GM19397 (cell line): ENCODE measurements around the gene NOL3.

Experiments used
- ATAC-seq: cut with Tn5 transposase; IDR thresholded peaks from one replicate; pipeline ENCODE4 v1.9.1; 2021; ENCODE audit warnings: mild to moderate bottlenecking, moderate library complexity; ENCODE audit not compliant: unreplicated experiment

Gene NOL3

DNA sequence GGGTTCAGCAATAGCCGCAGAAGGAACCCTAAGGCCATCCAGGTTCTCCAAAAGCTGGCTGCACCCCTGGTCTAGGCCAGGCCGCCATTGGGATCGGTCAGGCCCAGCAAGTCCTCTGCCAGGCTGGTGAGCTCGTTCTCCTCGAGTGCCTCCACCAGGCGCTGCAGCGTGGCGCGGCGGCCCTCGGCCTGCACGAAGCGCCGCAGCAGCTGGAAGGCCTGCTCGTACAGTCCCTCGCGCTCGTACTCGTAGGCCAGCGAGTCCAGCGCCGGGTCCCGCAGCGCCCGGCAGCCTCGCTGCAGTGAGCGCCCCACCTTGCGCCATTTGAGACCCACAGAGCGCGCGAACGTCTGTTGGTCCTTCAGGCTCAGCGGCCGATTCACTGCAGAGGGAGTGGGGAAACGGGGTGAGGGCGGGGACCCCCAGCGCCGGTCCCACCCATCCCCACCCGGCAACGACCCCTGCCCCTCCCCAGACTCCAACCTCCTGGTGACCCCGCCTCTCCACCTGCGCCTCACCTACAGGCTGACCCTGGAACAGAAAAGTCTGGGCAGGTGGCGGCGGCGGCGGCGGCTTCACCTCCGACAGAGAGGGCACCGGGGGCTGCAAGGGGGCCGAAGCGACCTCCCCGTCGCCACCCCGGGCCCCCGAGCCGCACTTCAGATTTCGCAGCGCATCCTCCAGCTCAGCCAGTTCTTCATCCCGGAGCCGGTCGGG lies 15.6 kb upstream of the NOL3 start:
- no peak for ATAC-seq

DNA sequence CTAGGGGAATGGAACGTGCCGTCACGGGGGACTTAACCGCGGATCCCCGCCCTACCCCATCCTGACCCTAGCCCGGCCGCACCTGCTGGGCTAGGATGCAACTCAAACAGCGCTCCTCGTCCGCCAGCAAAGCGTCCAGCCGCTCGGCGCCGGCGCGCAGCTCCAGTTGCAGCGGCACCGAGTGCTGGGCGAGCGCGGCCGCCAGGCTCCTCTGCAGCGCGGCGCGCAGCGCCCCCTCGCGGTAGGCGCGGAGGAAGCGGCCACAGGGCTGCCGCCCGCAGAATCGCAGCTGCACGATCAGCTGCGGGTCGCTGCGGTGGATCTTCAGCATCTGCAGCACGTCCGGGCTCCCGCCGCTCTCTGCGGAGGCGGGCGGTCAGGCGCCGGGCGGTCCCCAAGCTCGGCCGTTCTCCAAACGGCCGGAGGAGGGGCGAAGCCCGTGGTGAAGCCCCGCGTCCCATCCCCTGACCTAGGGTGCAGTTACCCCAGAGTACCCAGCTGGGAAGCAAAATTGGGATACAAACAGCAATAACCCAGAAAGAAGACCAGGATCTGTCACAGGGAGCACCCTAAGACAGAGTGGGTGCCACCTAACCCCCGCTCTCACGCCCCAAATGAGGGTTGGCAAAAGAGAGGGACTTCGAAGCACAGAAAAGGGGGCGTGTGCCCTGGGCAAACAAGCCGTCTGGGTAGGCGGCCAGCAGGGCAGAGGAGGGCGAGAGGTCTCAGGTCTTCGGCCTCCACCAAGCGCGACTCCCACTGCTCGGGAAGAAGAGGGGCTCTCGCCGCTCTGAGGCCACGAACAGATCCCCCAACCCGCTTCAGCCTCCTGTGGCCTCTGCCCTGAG lies 14.8 kb upstream of the NOL3 start:
- peak; percentile 30 for ATAC-seq

DNA sequence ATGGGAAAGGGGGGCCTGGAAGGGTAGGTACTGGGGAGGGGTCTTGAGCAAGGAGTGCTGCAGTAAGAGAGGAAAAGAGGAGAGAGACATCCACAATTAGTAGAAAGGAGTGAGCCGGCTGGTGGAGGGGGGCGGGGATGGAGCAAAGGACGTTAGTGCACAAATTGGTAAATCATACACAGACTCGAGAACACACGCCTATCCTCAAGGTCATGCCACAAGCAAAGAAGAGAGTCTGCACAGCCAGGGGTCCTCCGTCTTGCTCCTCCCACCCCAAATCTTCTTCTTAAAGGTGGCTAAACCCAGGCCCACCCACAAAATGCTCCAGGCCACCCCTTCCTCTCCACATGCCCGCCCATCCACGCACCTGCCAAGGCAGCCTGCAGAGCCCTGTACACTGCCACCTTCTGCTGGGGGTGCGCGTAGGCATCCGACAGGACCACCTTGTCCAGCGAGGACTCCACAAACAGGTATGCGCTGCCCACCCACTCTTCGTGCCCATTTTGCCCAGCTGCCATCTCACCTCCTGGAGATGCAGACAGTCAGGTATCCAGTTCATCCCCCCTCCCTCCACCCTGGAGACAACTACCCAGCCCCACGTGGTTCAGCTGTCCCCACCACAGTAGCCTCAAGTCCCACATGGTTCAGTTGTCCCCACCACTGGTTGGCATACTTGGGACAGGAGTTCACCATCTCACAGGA lies 14.0 kb upstream of the NOL3 start:
- no peak for ATAC-seq

DNA sequence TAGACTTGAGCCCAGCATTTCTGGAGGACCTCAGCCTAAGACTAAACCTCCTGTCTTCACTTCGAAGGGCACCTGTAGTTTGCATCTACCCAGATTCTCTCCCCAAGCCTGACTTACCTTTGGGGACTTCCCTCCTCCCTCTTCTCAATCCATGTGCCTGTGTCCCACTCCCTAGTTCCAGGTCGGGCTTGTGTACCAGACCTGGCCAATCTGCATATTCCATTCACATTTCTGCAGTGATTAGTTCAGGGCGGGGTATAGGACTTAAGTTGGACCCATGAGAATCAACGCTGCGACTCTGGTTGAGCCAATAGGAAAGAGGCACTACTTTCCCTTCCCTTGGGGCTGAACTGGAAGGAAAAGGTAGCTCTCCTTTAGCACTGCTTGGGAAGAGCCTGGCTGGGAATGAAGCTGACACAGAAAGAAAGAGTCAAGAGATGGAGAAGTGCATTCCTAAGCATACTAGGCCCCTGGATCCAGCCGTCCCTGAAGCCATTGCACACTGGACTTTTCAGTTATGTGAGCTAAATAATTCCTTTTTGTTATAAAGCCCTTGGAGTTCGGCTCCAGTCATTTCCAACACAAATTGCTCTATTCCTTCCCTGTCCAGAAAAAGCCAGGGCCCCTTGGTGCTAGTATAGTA lies 13.1 kb upstream of the NOL3 start:
- ATAC-seq, result no peak

DNA sequence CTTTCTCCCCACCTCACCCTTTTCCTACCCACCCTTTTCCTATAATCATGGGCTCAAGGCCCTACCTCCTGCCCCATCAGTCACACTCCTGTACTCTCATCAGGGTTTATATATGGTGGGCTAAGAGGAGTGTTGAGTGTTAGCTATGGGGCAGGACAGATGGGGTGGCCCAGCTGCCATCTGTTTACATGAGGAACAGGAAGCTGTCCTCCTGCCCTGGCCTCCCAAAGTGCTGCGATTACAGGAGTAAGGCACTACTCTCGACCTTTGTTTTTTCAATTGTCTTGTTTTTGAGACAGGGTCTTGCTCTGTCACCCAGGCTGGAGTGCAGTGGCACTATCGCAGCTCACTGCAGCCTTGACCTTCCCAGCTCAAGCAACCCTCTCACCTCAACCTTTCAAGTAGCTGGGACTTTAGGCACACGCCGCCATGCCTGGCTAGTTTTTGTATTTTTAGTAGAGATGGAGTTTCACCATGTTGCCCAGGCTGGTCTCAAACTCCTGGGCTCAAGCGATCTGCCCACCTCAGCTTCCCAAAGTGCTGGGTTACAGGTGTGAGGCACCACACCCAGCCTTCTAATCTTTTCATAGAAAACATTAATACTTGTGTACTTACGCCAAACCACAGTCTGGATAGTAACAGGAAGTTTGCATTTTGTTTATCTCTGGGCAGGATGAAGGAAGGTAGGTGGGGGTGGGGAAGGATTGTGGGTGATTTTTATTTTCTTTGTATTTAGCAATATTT lies 12.3 kb upstream of the NOL3 start:
- no peak for ATAC-seq

DNA sequence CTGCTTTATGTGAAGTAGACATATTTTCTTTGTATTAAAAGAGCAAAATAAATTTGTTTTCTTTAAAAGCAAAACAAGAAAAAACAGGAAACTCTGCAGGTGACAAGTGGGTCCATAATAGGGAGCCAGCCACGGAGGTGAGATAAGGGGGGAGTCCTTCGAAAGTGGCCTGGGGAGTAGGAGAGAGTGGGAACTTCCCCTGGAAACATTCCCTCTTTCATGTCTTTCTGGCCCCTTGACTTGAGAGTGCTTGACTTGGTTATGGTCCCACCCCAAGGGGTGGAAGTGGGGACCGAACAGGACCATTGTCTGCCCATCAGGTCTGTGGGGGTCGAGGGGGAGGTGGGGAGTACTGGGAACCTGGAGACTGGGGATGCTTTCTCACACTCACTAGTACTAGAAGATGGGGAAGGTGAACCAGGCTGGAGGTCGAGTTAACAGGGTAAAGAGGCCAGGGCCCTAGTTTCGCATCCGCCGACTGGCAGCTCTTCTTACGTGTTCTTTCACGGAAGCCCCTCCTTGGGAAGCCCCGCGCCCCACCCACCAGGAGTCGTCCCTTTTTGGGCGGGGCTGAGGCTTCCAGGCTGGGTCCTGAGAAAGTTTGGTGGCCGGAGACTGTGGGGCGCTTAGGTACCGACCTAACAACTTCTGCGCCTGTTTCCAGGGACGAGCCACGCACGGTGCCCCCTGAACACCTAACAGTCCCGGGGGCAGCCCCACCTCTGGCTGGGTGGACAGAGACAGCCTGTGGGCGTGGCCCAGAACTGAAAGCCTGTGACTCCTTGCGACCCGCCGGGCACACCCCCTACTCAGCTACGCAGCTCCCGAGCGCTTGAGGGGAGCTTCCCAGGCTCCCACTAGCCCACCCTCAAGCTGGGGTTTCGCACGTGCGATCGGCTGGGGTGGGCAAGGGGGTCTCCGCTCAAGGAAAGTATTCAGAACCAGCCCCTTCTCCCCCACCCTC lies 11.4 kb upstream of the NOL3 start:
- peak; percentile 33 for ATAC-seq

DNA sequence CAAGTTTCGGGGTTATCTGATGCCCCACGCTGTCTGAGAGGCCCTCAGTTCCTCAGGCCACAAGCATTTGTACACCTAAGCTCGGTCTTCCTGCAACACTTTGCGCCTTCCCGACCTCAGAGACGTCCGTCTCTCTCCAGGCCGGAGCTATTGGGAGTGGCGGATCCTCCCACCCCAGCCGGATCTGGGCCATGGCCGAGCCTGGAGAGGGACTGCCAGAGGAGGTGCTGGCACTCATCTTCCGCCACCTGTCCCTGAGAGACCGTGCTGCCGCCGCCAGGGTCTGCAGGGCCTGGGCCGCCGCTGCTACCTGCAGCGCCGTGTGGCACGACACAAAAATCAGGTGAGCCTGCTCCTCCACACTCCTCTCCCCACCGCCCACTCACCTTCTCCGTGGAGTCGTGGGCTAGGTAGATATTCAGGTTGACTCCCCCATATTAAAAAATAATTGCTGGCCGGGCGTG lies 8.7 kb upstream of the NOL3 start:
- ATAC-seq, result no peak

DNA sequence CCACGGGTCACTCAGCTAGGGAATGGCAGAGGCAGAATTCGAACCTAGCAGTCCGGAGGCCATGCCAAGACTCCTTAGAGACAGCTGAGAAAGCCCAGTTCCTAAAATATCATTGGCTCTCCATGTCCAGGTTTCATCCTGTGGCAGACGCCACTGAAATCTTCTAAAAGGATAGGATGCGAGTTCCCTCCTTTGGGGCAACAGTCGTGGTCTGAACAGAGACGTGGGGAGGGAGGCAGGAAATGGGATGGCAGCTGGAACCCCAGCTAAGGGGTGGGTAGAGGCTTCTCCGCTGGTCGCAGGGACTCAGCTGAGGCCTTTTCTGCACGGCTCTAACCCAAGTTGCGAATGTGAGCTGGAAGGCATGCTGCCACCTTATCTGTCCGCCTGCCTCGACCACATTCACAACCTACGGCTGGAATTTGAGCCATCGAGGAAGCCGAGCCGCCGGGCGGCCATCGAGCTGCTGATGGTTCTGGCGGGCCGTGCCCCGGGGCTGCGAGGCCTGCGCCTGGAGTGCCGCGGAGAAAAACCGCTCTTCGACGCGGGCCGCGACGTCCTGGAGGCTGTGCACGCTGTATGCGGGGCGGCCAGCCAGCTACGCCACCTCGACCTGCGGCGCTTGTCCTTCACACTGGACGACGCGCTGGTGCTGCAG lies 7.7 kb upstream of the NOL3 start:
- no peak for ATAC-seq

DNA sequence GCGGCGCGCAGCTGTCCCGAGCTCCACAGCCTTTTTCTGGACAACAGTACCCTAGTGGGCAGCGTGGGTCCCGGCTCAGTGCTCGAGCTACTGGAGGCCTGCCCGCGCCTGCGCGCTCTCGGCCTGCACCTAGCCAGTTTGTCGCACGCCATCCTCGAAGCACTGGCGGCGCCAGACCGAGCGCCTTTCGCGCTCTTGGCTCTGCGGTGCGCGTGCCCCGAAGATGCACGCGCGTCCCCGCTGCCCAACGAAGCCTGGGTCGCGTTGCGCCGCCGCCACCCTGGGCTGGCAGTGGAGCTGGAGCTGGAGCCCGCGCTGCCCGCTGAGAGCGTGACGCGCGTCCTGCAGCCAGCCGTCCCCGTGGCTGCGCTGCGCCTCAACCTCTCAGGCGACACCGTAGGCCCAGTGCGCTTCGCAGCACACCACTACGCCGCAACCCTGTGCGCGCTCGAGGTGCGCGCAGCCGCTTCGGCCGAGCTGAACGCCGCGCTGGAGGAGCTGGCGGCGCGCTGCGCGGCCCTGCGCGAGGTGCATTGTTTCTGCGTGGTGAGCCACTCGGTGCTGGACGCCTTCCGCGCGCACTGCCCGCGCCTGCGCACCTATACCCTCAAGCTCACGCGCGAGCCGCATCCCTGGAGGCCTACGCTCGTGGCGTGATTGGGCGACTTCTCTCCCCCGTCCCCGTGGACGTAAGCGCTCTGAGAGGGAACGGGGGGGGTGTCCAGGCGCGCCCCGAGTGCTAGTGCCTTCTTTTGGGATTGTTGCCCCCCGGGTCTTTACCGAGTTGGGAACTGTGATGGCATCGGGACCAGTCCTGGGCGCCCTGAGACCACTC lies 7.0 kb upstream of the NOL3 start:
- no peak for ATAC-seq

DNA sequence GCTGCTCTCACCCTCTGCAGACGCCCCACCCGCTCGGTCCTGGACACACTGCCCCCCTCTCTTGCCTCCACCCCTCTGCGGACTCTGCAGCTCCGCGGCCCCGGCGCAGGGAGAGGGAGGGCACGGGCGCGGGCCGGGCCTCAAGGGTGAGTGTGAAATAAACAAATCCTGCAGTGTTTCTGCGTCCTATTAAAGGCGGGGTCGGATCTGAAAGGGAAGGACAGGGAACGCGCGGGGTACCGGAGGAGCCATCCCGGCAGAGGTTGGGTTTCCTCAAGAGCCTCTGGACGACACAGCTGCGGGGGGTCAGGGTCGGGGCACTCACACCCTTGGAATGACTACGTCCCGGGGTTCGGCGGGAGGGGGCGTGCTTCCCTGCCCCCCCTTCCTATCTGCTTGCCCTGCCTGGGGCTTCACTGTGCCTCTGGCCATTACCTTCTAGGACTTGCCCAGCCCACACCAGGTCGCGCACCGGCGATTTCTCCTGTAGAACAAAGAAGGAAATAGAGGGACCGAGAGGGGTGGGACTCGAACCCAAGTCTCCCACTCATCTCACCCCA lies 6.3 kb upstream of the NOL3 start:
- ATAC-seq, result no peak

DNA sequence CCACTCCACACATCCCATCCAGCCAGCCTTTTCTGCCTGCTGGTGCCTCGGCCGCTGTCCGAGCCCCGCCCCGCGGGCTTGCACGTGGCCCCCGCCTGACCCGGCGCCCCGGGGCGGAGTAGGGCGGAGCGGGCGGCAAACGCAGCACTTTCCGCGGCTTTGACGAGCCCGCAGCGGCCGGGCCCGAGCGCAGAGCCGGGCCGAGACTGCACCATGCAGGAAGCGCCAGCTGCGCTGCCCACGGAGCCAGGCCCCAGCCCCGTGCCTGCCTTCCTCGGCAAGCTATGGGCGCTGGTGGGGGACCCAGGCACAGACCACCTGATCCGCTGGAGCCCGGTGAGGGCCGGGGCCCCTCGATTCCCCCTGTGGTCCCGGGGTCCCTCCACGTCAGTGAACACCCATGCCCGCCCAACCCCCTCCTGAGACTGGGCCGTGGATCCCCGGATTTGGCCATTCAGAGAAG lies 5.7 kb upstream of the NOL3 start, which contains the start of gene HSF4:
TSS of gene HSF4 (plus strand) at position 147 of the 463 bp plus-strand sequence. CDS start at position 214, 67 bp downstream.
- ATAC-seq, result no peak

DNA sequence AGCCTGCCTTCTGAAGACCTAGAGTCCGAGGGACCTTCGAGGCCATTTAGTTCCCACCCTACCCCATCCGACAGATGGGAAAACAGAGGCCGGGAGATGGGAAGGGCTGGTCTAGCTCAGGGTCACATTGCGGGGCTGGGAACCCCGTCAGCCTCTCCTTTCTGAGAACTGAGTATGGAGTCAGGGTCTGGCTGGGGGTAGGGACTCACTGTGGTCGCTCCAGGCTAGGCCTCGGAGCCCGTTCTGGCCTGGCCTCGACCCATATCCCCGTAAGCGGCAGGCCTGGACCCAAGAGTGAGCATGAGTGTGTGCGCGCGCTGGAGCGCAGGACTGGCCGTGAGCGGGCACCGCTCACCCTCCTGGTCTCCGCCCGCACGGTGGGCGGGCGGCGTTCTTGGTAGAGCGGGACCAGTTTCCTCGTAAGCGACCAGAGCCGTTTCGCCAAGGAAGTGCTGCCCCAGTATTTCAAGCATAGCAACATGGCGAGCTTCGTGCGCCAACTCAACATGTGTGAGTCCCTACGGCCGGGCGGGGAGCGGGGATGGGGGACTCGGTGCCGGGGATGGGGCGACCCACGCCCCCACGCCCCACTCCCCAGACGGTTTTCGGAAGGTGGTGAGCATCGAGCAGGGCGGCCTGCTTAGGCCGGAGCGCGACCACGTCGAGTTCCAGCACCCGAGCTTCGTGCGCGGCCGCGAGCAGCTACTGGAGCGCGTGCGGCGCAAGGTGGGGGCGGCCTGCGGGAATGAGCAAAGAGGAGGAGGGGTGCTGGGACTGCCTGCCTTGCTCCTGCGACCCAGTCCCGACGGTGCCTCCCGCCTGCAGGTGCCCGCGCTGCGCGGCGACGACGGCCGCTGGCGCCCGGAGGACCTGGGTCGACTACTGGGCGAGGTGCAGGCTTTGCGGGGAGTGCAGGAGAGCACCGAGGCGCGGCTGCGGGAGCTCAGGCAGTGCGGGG lies 4.9 kb upstream of the NOL3 start:
- ATAC-seq, result no peak

DNA sequence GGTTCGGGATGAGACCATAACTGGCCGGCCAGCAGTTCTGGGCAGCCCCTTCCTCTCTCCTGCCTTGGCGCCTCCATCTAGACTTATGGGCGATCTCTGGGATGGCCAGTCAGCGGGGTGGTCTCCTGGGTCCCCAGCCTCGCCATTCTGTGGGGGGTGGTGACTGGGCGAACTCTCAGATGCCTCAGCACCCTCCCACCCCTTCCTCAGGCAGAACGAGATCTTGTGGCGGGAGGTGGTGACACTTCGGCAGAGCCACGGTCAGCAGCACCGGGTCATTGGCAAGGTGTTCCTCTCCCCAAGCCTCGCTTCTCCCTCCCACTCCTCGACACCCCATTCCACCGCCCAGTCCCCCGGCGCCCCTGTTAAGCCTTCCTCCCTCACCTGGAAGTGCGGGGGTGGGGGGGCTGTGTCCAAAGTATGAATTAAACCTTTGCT lies 4.2 kb upstream of the NOL3 start:
- ATAC-seq, result no peak

DNA sequence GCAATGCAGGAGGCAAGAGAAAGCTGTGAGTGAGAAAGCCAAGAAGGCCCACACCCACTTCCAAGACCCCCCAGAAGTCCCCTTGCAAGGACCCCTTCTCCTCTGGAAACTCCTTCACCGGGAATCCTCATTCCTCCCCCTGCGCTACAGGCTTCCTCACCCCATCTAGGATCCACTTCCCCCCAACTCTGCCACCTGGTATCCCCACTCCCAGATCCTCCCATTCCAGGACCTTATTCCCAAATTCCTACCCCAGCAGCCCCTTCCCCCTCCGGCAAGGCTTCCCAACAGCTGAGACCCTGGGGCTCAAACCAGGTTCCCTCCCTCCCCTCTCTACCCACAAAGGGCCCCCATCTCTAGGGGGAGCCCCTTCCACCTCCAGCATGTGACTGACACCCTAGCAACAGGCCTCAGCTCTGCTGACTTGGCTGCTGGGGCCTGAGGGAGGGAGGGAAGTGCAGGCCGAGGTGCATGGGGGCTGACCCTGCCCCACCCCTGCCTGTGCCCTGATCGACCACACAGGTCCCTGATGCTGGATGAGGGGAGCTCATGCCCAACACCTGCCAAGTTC lies 3.7 kb upstream of the NOL3 start:
- no peak for ATAC-seq

DNA sequence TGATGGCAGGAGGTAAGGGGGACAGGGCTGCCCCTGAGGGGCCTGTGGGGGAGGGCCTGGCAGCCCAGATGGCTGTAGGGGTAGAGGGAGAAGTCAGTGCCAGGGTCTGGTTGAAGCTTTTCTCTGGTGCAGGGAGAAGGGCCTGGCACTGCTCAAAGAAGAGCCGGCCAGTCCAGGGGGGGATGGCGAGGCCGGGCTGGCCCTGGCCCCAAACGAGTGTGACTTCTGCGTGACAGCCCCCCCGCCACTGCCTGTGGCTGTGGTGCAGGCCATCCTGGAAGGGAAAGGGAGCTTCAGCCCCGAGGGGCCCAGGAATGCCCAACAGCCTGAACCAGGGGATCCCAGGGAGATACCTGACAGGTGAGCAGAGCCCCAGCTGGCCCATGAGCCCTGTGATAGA lies 2.8 kb upstream of the NOL3 start:
- ATAC-seq, result no peak

DNA sequence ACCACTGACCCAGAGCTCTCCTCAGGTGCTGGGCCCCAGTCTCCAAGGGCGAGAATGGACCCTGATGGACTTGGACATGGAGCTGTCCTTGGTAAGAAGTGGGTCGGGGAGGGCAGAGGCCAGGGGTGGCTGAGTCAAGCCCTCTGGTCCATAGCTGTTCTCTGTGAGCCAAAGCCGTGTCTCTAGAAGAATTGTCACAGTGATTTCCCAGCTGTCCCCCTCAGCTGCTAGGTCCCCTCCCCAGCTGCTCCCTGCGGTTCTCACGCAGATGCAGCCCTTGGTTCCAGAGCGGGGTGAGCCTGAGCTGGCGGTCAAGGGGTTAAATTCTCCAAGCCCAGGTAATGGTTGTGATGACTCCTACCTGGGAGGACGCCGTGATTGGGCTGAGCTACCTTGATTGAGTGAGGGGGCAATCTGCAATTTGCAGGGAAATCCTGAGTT lies 1.3 kb upstream of the NOL3 start:
- no peak for ATAC-seq
